Mucosa of stomach (tissue), 1 donor: ENCODE results near the gene KIF15.
"Not testable (repeated sequence)": the region's sequence is repeated elsewhere in the genome, so short reads cannot be mapped to it uniquely, and the experiment has no call there.

Experiments
- H3K27me3 ChIP-seq: one replicate; pipeline ENCODE4 v1.7.0; 2013; ENCODE audit warnings: mild to moderate bottlenecking, low read length; ENCODE audit not compliant: control insufficient read depth, insufficient read depth
- H3K36me3 ChIP-seq: one replicate; pipeline ENCODE4 v1.7.0; 2013; ENCODE audit warnings: low read length; ENCODE audit not compliant: control insufficient read depth, insufficient read depth
- H3K4me1 ChIP-seq: one replicate; pipeline ENCODE4 v1.7.0; 2013; ENCODE audit warnings: mild to moderate bottlenecking, low read length; ENCODE audit not compliant: control insufficient read depth, insufficient read depth
- H3K4me3 ChIP-seq: one replicate; pipeline ENCODE4 v1.7.0; 2013; ENCODE audit warnings: low read length
- H3K9ac ChIP-seq: one replicate; pipeline ENCODE4 v1.7.0; 2013; ENCODE audit warnings: mild to moderate bottlenecking, low read length, moderate library complexity
- H3K9me3 ChIP-seq: one replicate; pipeline ENCODE4 v1.7.0; 2013; ENCODE audit warnings: mild to moderate bottlenecking, low read length, moderate library complexity; ENCODE audit not compliant: control insufficient read depth
- donor health status: Pancreatic carcinoma.

The KIF15 gene

DNA sequence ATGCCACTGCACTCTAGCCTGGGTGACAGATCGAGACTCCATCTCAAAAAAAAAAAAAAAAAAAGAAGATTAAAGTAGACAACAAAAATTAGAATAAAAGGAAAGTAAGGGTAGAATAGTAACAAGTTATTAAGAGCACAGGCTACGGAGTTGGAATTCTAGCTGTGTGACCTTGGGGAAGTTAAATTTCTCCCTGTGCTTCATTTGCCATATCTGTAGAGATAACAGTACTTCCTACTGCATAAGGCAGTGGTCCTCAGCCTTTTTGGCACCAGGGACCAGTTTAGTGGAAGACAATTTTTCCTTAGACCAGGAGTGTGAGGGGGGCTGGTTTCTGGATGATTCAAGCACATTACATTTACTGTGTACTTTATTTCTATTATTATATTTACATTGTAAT is 71.4 kb downstream of the KIF15 start:
- H3K4me1 ChIP-seq = no peaks in the 10 kb centered on the region
- H3K4me3 ChIP-seq = no peak overlapping the region
- H3K36me3 ChIP-seq = no peaks in the 10 kb centered on the region
- no peaks in the 10 kb centered on the region for H3K27me3 ChIP-seq
- H3K9ac ChIP-seq = no peak overlapping the region
- no peaks in the 10 kb centered on the region for H3K9me3 ChIP-seq

DNA sequence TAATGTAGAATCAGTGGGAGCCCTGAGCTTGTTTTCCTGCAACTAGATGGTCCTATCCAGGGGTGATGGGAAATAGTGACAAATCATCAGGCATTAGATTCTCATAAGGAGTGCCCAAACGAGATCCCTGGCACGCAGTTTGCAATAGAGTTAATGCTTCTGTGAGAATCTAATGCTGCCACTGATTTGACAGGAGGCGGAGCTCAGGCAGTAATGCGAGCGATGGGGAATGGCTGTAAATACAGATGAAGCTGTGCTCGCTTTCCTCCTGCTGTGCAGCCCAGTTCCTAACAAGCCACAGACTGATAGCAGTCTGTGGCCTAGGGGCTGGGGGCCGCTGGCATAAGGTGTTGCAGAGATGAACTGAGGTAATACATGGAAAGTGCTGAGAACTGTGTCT is 71.8 kb downstream of the KIF15 start:
- no peaks in the 10 kb centered on the region for H3K36me3 ChIP-seq
- H3K4me3 ChIP-seq = no peak overlapping the region
- H3K4me1 ChIP-seq = no peaks in the 10 kb centered on the region
- no peaks in the 10 kb centered on the region for H3K9me3 ChIP-seq
- no peaks in the 10 kb centered on the region for H3K27me3 ChIP-seq
- H3K9ac ChIP-seq = no peak overlapping the region

DNA sequence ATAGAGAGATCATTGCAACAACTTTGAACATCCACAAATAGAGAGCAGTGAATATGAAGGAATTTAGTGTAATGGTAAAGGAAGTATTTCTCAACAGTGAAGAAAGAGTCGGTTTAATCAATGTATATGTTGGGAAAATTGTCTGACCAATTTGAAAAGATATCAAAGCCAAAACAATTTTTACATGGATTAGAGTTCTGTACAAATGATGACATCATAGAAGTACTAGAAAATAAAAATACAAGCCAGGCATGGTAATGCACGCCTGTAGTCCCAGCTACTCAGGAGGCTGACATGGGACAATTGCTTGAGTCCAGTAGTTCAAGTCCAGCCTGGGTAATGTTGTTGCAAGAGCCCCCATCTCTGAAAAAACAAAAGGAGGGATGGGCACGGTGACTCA is 74.1 kb downstream of the KIF15 start:
- H3K27me3 ChIP-seq = no peaks in the 10 kb centered on the region
- no peaks in the 10 kb centered on the region for H3K4me1 ChIP-seq
- H3K9me3 ChIP-seq = no peaks in the 10 kb centered on the region
- H3K4me3 ChIP-seq = no peak overlapping the region
- H3K36me3 ChIP-seq = no peaks in the 10 kb centered on the region
- no peak overlapping the region for H3K9ac ChIP-seq

DNA sequence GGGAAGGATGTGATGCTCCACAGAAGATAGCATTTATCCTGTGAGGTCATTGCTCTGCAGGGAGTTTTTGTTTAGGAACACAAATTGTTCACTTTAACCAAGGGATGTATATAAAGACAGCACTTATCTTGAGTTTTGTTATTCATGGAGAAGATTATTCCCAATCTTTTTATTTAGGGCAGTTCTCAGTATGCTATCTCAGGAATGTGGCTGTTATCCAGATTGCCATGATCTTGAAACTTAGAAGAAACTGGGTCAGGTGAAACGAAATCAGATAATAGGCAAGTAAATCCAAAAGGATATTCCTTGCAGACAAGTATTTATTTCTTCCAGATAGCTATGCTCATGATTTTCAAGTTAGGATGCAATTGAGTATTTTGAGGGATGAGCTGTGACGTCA is 80.8 kb downstream of the KIF15 start:
- H3K27me3 ChIP-seq = no peaks in the 10 kb centered on the region
- H3K4me3 ChIP-seq = no peak overlapping the region
- peaks cover 4% of the 10 kb centered on the region for H3K4me1 ChIP-seq
- no peaks in the 10 kb centered on the region for H3K9me3 ChIP-seq
- no peak overlapping the region for H3K9ac ChIP-seq
- H3K36me3 ChIP-seq = no peaks in the 10 kb centered on the region

DNA sequence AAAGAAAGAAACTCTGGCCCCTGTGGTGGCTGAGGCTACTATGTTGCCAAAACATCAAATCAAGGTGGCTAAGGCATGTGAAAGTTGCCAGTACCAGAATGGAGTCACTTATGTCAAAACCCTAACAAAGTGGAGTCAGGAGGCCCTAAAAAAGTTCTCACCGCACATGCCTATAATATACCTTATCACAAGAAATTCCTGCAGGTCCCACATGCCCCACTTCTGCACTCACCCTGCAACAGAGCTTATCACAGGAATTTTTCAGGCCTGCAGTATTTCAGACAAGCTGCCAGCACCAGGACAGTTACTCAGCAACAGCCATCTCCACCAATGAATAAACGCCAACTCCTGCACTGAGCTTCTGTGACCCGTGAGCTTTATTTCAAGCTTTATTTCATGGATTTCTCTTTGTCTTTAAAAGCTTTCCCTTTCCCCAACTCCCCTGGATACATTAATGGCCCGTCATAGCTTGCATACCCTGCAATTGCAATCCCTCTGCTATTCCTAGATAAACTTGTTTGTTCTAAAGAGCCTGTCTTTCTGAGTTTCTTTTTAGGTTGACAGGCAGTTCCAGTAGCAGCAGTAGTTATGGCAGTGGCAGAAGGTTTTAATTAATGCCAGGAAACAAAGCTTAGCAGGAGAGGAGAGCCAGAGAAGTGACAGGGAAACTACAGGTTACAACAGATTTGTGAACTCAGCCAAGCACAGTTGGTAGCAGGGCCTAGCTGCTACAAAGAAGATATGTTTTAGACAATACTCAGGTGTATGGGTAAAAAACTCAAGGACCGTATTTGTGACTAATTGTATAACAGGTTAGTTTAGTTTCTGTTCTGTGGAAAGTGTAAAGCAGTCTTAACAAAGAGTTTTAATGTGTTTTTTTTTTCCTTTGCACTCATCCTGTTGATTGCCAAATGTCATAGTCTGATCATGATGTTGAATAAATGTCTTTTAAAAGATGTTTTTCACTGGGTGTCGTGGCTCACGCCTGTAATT is 84.2 kb downstream of the KIF15 start:
- Histone ChIP-seq H3K9me3 (no peaks in the 10 kb centered on the region), H3K4me3 (no peak overlapping the region), H3K36me3 (no peaks in the 10 kb centered on the region), H3K27me3 (no peaks in the 10 kb centered on the region), H3K4me1 (peaks cover 4% of the 10 kb centered on the region), H3K9ac (no peak overlapping the region)

DNA sequence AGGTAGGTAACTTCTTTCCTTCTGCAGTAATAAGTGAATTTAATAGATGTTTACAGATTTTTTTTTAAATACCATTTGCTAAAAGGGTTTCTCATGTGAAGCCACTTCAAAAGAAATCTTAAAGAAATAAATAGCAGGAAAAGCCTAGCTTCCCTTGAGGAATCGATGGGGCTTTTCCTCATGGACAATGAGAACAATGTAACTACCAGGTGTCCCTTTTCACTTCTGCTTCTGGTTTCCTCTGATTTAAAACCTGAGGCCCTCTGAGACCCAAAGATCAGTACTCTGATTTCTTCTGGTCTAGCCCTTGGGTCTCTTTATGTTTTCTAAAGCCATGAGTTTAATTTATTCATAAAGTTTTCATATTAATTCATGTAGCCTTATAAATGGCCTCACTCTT is 87.0 kb downstream of the KIF15 start:
- Histone ChIP-seq H3K4me1 (peaks cover 4% of the 10 kb centered on the region), H3K9me3 (no peaks in the 10 kb centered on the region), H3K4me3 (no peak overlapping the region), H3K9ac (no peak overlapping the region), H3K27me3 (no peaks in the 10 kb centered on the region), H3K36me3 (no peaks in the 10 kb centered on the region)

DNA sequence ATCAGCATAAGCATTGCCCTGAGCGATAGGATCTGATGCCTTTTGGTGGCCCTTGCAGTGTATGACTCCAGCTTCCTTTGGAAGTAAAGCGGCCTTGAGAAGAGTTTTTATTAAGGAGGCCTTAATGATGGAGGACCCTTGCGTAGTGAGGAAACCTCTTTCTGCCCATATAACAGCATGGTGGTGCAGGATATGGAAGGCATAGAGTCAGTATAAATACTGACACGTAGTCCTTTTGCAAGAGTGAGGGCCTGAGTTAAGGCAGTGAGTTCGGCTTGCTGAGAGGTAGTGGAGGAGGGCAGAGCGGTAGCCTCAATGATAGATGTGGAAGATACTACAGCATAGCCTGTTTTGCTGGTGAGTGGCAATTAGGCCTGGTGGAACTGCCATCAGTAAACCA is 95.1 kb downstream of the KIF15 start:
- not testable (repeated sequence) for H3K4me3 ChIP-seq, H3K27me3 ChIP-seq, H3K4me1 ChIP-seq, H3K36me3 ChIP-seq, H3K9me3 ChIP-seq, H3K9ac ChIP-seq

DNA sequence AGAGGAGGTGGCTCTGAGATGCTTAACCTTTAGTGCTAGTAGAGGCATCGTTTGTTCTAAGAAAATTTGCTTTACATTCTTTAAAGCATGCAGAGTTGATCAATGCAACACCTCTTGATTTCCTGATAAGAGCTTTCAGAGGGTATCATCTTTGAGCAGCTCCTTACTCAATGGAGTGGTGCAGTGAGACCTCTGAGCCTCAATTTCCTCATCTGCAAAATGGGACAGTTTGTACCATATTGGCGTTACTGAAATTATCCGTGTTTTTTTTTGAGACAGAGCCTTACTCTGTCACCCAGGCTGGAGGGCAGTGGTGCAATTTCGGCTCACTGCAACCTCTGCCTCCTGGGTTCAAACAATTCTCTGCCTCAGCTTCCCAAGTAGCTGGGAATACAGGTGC is 98.5 kb downstream of the KIF15 start:
- H3K9ac ChIP-seq = no peak overlapping the region
- H3K36me3 ChIP-seq = no peaks in the 10 kb centered on the region
- no peaks in the 10 kb centered on the region for H3K27me3 ChIP-seq
- peaks cover 7% of the 10 kb centered on the region for H3K4me1 ChIP-seq
- H3K9me3 ChIP-seq = no peaks in the 10 kb centered on the region
- H3K4me3 ChIP-seq = no peak overlapping the region

DNA sequence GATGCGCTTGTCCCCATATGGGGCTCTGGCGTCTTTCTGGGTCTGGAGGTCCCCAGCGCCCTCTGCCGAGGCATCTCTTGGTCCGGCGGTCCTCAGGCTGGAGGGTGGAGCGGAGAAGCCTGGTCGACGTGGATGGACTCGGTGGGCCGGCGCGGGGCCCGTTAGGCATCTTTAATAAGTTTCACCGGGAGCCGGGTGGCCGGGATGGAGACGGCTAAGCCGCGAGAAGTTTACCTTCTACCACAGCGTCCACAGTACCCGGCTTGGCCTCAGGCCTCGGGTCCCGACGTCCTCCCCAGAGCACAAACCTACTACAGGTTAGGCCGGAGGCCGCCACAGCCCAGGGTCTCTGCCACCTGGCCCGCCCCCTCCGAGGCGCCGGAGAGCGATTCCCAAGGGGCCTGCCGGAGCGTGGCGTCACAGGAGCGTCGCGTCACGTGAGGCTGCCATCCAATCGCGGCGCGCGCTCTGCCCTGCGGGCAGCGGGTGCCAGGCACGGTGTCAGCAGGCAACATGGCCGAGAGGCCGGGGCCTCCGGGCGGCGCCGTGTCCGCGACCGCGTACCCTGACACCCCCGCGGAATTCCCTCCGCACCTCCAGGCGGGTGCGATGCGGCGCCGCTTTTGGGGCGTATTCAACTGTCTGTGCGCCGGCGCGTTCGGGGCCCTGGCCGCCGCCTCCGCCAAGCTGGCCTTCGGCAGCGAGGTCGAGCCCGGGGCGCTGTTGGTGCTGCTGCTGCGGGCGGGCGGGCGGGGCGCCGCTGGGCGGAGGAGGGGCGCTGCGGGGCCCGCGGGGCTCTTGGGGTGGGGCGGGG is 100.0 kb downstream of the KIF15 start, which contains the start of gene TMEM42:
Gene TMEM42, plus strand, starts transcription at position 501 of the 814 bp plus-strand sequence. Its CDS starts 13 bp downstream, at position 514.
- H3K36me3 ChIP-seq = no peaks in the 10 kb centered on the region
- H3K27me3 ChIP-seq = no peaks in the 10 kb centered on the region
- H3K4me3 ChIP-seq = peak within 1 kb of the TSS; percentile 97
- H3K9me3 ChIP-seq = no peaks in the 10 kb centered on the region
- peaks cover 7% of the 10 kb centered on the region for H3K4me1 ChIP-seq
- H3K9ac ChIP-seq = peak within 1 kb of the TSS; percentile 86

DNA sequence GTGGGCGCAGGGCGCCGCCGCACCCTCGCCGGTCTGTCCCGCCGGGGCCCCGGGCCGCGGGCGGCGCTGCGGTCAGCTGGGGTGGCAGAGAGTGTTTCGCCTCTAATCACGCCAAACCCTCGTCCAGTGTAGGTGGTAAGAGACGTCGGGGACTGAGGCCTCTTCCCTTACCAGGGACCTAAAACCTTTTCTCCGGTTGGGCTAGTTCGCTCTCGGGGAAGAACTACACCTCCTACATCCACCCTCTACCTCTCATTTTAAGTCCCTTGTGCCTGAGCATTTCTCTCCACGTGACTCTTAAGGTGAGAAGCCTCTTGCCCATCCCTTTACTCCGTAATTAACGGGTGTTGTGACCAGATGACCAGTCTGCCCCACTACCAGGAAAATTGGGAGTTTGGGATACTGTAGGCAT is 100.6 kb downstream of the KIF15 start:
- Histone ChIP-seq H3K36me3 (no peaks in the 10 kb centered on the region), H3K4me3 (peak overlapping the region; percentile 54)

DNA sequence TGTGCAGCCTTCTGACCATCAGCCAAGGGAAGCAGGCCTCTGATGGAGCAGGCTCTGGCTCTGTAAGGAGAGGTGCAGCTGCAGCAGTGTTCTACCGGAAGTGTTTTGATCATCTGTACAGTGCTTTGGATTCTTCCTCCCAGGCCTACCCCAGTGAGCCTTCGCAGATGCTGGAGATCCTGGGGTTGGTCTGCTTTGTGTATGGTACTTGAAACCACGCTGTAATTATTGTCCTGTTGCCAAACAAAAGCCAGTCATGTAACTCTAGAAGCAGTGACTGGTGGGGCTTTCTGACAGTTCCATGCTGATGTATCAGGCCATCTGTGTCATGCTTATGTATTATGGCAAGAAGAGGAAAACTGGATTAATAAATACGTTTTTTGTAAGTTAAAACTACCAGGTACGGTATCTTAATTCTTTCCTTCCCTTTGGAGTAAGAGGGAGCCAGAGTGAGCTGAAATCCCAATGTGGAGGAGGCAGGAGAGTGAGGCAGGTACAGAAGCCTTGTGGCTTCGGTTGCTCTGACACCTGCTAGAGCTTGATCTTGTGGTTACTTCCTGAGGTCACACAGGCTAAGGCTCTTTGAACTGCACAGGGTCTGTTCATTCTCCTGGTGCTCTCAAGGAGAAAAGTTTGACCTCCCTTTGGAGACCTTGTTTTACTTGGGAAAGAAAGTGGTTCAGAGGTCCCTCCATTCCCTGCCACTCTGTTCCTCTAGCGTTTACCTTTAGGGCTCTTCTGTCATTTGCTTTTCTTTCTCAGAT is 103.9 kb downstream of the KIF15 start:
- H3K36me3 ChIP-seq = no peaks in the 10 kb centered on the region
- H3K4me3 ChIP-seq = no peak overlapping the region
- no peaks in the 10 kb centered on the region for H3K27me3 ChIP-seq
- H3K9me3 ChIP-seq = no peaks in the 10 kb centered on the region
- no peak overlapping the region for H3K9ac ChIP-seq
- peaks cover 14% of the 10 kb centered on the region for H3K4me1 ChIP-seq

More for the DNA sequence above, 100.6 kb downstream of the KIF15 start:
- Histone ChIP-seq H3K27me3 (no peaks in the 10 kb centered on the region), H3K9ac (peak overlapping the region; percentile 72), H3K9me3 (no peaks in the 10 kb centered on the region), H3K4me1 (peaks cover 7% of the 10 kb centered on the region)
